OCI-LY3 (cell line): ENCODE measurements around the gene NCOA5.

Source experiments
- CTCF ChIP-seq: fragments of 200-600, 300-600 bp; sonication (generic); IDR thresholded peaks from 2 replicates; pipeline ENCODE4 v1.5.1; 2014; ENCODE audit warnings: antibody characterized with exemption, low read length, low read depth
- EZH2phosphoT487 ChIP-seq: fragments of 200-600 bp; shearing (Covaris generic); IDR thresholded peaks from 2 replicates; pipeline ENCODE4 v1.6.1; 2018; ENCODE audit warnings: antibody characterized with exemption, mixed run types, low read depth

DNA sequence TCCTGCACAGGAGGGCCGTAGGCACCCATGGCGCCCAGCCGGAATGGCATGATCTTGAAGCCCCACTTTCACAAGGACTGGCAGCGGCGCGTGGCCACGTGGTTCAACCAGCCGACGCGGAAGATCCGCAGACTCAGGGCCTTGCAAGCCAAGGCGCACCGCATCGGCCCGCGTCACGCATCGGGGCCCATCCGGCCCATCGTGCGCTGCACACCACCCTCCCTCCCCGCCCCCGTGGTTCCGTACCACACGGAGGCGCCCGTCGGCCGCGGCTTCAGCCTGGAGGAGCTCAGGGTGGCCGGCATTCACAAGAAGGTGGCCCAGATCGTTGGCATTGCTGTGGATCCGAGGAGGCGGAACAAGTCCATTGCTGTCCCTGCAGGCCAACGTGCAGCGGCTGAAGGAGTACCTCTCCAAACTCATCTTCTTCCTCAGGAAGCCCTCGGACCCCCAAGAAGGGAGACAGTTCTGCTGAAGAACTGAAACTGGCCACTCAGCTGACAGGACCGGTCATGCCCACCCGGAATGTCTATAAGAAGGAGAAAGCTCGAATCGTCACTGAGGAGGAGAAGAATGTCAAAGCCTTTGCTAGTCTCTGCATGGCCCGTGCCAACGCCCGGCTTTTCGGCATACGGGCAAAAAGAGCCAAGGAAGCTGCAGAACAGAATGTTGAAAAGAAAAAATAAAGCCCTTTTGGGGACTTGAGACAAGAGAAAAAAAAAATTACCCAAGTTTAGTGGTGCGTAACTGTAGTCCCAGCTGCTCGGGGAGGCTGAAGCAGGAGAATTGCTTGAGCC lies 9.9 kb upstream of the NCOA5 start:
- TF ChIP-seq CTCF = peak; percentile 91
- no peak for TF ChIP-seq EZH2phosphoT487
